Lower leg skin (tissue), 3 donors: ENCODE data around the gene ANKRD33B.

Experiments used
- CTCF ChIP-seq, 3 donors: fragments of 450-650 bp; IDR thresholded peaks; one replicate each; pipeline ENCODE4 v1.5.1; 2016; ENCODE audit warnings: antibody characterized with exemption in 3 of 3, mild to moderate bottlenecking in 3 of 3, moderate library complexity in 2 of 3
- POLR2A ChIP-seq, 2 donors: fragments of 450-650 bp; IDR thresholded peaks; one replicate each; pipeline ENCODE4 v1.6.1; 2016 to 2017; ENCODE audit warnings: antibody characterized with exemption in 2 of 2, mild to moderate bottlenecking in 1 of 2, moderate library complexity in 1 of 2

- no peak for TF ChIP-seq POLR2A (IDR thresholded peaks at IDR 0.05)
- TF ChIP-seq CTCF (IDR thresholded peaks at IDR 0.05): no peak
These were observed 15.0 kb downstream of the ANKRD33B start for GRCh38 chr5:10578869-10579268.
